ENCODE data around the gene SLC25A47.

Gene SLC25A47

DNA sequence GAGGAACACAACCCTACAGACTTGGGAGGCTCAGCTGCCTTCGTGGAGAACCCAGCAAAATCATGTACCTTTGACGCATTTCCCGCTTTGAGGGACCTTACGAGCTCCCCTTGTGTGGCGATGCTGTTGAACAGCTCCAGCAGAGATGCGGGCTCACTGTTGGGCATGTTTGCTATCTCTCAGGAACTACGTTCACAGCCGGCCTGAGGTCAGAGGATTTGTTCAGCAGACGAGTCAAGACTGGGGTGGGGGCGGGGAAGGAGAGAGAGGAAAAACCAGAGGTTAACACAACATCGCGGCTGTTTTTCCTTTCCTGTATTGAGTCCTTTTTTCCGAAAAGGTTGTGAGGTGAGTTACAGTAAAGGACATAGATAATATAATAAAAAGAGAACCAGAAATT lies 45.9 kb downstream of the SLC25A47 start:
- no peak for DNase-seq (ENCODE audit: low spot score)
- in situ Hi-C loops (cut with MboI; ENCODE audit: low sequenced_read_pairs, unreplicated experiment) = no loop called here
- TF ChIP-seq, protein P1, sequence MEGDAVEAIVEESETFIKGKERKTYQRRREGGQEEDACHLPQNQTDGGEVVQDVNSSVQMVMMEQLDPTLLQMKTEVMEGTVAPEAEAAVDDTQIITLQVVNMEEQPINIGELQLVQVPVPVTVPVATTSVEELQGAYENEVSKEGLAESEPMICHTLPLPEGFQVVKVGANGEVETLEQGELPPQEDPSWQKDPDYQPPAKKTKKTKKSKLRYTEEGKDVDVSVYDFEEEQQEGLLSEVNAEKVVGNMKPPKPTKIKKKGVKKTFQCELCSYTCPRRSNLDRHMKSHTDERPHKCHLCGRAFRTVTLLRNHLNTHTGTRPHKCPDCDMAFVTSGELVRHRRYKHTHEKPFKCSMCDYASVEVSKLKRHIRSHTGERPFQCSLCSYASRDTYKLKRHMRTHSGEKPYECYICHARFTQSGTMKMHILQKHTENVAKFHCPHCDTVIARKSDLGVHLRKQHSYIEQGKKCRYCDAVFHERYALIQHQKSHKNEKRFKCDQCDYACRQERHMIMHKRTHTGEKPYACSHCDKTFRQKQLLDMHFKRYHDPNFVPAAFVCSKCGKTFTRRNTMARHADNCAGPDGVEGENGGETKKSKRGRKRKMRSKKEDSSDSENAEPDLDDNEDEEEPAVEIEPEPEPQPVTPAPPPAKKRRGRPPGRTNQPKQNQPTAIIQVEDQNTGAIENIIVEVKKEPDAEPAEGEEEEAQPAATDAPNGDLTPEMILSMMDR (IDR thresholded peaks at IDR 0.05; ENCODE audit: borderline replicate concordance, control extremely low read depth, extremely low read depth, insufficient read depth, missing control alignments) = no peak

DNA sequence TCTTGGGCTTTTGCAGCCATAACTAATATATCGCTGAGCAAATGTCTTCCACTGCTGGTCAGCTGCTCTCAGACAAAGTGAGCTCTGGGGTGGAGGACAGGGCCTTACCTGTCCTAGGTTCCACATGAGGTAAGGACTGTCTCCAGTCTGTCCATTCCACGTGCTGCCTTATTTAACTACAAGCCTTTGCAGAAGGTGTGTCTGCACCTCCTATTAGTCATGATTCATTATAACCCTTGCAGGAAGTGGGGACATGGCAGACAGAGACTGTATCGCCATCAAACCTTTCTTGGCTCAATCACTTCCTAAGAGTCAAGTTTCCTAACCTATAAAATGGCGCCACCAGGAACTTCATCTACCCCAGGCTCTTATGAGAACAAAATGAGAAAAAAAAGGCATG lies 46.9 kb downstream of the SLC25A47 start:
- in situ Hi-C loops (cut with MboI; ENCODE audit: low sequenced_read_pairs, unreplicated experiment) = no loop called here
- TF ChIP-seq, protein P1 (IDR thresholded peaks at IDR 0.05; ENCODE audit: borderline replicate concordance, control extremely low read depth, extremely low read depth, insufficient read depth, missing control alignments) = no peak
- DNase-seq (ENCODE audit: low spot score) = no peak

DNA sequence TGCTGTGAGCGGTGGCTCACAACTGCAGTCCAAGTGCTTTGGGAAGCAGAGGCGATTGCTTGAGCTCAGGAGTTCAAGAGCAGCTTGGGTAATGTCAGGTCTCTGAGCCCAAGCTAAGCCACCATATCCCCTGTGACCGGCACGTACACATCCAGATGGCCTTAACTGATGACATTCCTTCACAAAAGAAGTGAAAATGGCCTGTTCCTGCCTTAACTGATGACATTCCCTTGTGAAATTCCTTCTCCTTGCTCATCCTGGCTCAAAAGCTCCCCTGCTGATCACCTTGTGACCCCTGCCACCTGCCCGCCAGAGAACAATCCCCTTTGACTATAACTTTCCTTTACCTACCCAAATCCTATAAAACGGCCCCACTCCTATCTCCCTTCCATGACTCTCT lies 48.6 kb downstream of the SLC25A47 start:
- in situ Hi-C loops (cut with MboI; ENCODE audit: low sequenced_read_pairs, unreplicated experiment) = no loop called here
- TF ChIP-seq, protein P1 (IDR thresholded peaks at IDR 0.05; ENCODE audit: borderline replicate concordance, control extremely low read depth, extremely low read depth, insufficient read depth, missing control alignments) = no peak
- DNase-seq (ENCODE audit: low spot score) = no peak

DNA sequence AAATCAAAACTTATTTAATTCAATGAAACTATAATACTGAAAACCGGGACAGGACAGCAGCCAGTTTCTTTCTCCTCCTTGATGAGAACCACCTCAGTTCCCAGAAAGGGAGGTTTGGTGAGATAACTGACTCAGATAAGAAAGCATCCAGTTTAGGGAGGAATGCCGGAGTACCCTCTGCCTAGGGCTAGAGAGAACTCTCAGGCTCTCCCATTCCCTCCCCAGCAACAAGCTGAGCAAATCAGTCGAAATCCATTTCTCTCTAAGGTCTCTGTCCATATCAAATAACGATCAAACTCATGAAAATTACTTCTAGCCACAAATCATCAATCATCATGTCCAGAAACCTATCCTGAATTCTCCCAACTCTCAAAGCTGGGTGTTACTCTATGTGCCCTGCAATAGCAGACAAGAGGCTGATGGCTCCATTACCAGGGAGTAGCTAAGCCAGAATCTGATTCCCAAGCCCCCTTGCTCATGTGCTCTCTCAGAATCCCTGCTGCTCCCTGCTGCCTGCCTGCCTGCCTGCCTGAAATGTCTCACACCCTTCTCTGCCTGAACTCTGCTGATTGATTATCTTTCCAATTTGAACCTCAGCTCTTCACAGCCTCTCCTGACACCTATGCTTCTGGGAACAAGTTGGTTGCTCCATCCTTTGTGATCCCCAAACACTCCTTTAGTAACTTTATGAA lies 49.4 kb downstream of the SLC25A47 start:
- in situ Hi-C loops (cut with MboI; ENCODE audit: low sequenced_read_pairs, unreplicated experiment) = no loop called here
- DNase-seq (ENCODE audit: low spot score) = no peak
- TF ChIP-seq, protein P1 (IDR thresholded peaks at IDR 0.05; ENCODE audit: borderline replicate concordance, control extremely low read depth, extremely low read depth, insufficient read depth, missing control alignments) = no peak

DNA sequence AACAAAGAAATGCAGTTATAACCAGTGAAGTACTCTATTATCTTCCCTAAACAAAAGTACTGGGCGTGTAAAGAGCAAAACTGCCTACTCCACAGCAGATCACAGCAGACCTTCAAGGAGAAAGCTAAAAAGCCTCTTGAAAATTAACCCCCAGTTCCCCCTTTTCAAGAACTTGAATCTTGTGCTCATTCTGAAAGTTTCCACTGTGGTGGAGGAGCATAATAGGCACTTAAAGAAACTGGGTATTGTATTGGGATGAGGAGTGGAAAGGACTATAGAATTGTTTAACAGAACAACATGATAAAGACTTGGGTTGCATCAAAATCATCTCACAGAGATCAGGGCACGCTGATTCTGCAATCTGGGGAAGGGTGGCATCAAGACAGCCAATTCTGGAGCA lies 51.1 kb downstream of the SLC25A47 start:
- in situ Hi-C loops (cut with MboI; ENCODE audit: low sequenced_read_pairs, unreplicated experiment) = no loop called here
- TF ChIP-seq, protein P1 (IDR thresholded peaks at IDR 0.05; ENCODE audit: borderline replicate concordance, control extremely low read depth, extremely low read depth, insufficient read depth, missing control alignments) = no peak
- no peak for DNase-seq (ENCODE audit: low spot score)

DNA sequence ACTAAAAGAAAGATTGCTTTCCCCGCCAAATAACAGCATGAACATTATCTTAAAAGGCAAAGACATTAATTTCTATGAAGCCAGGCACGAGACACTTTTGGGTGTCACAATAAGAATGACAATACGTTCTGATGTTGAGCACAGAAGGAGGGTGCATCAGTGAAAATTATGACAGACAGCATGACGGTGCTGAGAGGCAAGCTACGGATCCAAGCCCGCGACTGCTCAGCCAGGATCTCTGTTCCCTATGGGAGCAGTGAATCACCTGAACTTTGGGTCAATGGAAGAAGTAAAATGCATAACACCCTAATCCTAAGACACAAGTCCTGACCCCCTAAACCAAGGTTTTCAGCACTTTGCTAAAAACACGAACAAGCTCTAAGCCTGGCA lies 51.7 kb downstream of the SLC25A47 start:
- DNase-seq (ENCODE audit: low spot score) = no peak
- TF ChIP-seq, protein P1 (IDR thresholded peaks at IDR 0.05; ENCODE audit: borderline replicate concordance, control extremely low read depth, extremely low read depth, insufficient read depth, missing control alignments) = no peak
- in situ Hi-C loops (cut with MboI; ENCODE audit: low sequenced_read_pairs, unreplicated experiment) = loop anchor here (25.0 kb wide), 1 partner anchor 1262 kb away; no protein-coding TSS in a partner anchor
